HG03565 (cell line): ENCODE results near the gene APC2.

Source experiments
- ATAC-seq: cut with Tn5 transposase; IDR thresholded peaks from one replicate; pipeline ENCODE4 v1.9.1; 2021; ENCODE audit warnings: mild to moderate bottlenecking, moderate library complexity; ENCODE audit not compliant: unreplicated experiment

Gene APC2

DNA sequence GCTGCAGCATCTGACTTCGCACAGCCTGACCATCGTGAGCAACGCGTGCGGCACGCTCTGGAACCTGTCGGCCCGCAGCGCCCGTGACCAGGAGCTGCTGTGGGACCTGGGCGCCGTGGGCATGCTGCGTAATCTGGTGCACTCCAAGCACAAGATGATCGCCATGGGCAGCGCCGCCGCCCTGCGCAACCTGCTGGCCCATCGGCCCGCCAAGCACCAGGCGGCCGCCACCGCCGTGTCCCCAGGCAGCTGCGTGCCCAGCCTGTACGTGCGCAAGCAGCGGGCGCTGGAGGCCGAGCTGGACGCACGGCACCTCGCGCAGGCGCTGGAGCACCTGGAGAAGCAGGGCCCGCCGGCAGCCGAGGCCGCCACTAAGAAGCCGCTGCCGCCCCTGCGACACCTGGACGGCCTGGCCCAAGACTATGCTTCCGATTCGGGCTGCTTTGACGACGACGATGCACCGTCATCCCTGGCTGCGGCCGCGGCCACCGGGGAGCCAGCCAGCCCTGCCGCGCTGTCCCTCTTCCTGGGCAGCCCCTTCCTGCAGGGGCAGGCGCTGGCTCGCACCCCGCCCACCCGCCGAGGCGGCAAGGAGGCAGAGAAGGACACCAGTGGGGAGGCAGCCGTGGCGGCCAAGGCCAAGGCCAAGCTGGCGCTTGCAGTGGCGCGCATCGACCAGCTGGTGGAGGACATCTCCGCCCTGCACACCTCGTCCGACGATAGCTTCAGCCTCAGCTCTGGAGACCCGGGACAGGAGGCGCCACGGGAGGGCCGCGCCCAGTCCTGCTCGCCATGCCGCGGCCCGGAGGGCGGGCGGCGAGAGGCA is 15.5 kb downstream of the APC2 start:
- ATAC-seq, result no peak

- ATAC-seq, result no peak
These were observed 16.1 kb downstream of the APC2 start for GRCh38 chr19:1466018-1466460.

DNA sequence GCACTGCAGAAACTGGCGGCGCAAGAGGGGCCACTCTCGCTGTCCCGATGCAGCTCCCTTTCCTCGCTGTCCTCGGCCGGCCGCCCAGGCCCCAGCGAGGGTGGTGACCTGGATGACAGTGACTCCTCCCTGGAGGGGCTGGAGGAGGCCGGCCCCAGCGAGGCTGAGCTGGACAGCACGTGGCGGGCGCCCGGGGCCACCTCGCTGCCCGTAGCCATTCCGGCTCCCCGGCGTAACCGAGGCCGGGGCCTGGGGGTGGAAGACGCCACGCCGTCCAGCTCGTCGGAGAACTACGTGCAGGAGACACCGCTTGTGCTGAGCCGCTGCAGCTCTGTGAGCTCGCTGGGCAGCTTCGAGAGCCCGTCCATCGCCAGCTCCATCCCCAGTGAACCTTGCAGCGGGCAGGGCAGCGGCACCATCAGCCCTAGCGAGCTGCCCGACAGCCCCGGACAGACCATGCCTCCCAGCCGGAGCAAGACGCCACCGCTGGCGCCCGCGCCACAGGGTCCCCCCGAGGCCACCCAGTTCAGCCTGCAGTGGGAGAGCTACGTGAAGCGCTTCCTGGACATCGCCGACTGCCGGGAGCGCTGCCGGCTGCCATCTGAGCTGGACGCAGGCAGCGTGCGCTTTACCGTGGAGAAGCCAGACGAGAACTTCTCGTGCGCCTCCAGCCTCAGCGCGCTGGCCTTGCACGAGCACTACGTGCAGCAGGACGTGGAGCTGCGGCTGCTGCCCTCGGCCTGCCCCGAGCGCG is 16.7 kb downstream of the APC2 start:
- no peak for ATAC-seq

DNA sequence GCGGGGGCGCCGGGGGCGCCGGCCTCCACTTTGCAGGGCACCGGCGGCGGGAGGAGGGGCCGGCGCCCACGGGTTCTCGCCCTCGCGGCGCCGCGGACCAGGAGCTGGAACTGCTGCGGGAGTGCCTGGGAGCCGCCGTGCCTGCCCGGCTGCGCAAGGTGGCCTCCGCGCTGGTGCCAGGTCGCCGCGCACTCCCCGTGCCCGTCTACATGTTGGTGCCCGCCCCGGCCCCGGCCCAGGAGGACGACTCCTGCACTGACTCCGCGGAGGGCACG is 17.2 kb downstream of the APC2 start:
- ATAC-seq, result no peak

DNA sequence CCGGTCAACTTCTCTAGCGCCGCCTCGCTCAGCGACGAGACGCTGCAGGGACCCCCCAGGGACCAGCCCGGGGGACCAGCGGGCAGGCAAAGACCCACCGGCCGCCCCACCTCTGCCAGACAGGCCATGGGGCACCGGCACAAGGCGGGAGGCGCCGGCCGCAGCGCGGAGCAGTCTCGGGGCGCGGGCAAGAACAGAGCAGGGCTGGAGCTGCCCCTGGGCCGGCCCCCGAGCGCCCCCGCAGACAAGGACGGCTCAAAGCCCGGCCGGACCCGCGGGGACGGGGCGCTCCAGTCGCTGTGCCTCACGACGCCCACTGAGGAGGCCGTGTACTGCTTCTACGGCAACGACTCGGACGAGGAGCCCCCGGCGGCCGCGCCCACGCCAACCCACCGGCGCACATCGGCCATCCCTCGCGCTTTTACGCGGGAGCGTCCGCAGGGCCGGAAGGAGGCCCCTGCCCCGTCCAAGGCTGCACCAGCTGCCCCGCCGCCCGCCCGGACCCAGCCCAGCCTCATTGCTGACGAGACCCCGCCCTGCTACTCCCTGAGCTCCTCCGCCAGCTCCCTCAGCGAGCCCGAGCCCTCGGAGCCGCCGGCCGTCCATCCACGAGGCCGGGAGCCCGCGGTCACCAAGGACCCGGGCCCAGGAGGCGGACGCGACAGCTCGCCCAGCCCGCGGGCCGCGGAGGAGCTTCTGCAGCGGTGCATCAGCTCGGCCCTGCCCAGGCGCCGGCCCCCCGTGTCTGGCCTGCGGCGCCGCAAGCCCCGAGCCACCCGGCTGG is 17.8 kb downstream of the APC2 start:
- no peak for ATAC-seq

GRCh38 chr19:1468274-1468820 is 18.4 kb downstream of the APC2 start:
- no peak for ATAC-seq

DNA sequence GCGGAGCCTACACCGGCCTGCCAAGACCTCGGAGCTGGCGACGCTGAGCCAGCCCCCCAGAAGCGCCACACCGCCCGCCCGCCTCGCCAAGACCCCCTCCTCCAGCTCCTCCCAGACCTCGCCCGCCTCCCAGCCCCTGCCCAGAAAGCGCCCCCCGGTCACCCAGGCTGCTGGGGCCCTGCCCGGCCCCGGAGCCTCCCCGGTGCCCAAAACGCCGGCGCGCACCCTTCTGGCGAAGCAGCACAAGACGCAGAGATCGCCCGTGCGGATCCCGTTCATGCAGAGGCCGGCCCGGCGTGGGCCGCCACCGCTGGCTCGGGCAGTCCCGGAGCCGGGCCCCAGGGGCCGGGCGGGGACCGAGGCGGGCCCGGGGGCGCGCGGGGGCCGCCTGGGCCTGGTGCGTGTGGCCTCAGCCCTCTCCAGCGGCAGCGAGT is 18.9 kb downstream of the APC2 start:
- no peak for ATAC-seq

DNA sequence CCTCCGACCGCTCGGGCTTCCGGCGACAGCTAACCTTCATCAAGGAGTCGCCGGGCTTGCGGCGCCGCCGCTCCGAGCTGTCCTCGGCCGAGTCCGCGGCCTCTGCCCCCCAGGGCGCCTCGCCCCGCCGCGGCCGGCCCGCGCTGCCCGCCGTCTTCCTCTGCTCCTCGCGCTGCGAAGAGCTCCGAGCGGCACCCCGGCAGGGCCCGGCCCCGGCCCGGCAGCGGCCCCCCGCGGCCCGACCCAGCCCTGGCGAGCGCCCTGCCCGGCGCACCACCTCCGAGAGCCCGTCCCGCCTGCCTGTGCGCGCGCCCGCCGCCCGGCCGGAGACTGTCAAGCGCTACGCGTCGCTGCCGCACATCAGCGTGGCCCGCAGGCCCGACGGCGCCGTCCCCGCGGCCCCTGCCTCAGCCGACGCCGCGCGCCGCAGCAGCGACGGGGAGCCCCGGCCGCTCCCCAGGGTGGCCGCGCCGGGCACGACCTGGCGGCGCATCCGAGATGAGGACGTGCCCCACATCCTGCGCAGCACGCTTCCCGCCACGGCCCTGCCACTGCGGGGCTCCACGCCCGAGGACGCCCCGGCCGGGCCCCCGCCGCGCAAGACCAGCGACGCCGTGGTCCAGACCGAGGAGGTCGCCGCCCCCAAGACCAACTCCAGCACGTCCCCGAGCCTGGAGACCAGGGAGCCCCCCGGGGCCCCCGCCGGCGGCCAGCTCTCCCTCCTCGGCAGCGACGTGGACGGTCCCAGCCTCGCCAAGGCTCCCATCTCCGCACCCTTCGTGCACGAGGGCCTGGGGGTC is 19.5 kb downstream of the APC2 start:
- no peak for ATAC-seq

GRCh38 chr19:1470055-1470304 is 20.1 kb downstream of the APC2 start:
- ATAC-seq, result no peak

DNA sequence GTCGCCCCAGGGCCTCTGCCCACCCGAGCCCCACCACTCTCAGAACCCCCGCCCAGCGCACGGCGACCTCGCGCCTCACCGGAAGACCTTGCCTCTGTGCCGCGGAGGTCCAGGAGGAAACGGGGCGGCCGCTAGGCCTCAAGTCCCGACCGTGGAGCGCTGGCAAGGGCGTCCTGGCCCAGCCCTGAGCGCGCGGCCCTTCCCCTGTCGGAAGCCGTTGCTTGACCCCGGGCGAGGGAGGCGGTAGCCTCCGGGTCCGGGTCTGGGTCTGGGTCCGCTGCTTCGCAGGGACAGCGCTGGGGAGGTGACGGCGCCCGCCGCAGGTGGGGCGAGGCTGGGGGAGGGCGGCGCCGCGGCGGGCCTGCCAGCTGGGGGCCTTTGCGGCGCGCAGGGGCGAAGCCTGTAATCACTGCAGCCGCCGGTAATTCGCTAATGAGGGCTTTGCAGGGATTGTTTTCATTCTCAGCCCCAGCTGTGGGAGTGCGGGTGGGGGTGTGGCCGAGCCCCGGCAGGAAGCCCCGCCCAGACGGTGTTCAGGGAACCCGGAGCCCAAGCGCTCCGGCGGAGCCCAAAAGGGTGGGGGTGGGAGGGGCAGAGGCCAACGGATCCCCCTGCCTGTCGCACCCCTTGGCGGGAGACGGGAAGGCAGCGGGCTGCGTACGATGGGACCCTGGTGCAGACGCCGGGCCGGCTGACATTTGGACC is 20.5 kb downstream of the APC2 start:
- no peak for ATAC-seq

DNA sequence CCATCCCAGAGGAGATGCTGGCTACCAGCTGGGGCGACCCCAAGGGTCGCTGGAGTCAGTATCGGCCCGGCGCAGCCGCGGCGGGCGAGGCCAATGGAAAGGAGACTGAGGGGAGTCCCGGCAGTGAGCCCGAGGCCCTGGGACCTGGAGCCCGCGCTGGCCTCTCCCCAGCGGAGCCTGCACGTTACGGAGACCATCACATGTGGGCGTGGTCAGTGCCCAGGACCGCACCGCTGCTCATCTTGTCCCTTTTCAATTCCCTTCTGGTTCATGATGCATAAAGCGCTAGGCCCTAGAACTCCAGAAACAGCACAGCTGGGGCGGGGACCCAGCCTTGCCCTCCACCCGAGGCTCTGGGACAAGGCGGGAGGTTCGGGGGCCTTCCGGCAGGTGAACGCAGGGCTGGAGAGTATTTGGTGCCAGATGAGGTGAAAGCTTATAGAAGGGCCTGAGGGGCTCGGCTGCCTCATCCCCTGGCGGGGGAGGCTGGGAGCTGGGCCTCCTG is 21.1 kb downstream of the APC2 start:
- ATAC-seq, result no peak

DNA sequence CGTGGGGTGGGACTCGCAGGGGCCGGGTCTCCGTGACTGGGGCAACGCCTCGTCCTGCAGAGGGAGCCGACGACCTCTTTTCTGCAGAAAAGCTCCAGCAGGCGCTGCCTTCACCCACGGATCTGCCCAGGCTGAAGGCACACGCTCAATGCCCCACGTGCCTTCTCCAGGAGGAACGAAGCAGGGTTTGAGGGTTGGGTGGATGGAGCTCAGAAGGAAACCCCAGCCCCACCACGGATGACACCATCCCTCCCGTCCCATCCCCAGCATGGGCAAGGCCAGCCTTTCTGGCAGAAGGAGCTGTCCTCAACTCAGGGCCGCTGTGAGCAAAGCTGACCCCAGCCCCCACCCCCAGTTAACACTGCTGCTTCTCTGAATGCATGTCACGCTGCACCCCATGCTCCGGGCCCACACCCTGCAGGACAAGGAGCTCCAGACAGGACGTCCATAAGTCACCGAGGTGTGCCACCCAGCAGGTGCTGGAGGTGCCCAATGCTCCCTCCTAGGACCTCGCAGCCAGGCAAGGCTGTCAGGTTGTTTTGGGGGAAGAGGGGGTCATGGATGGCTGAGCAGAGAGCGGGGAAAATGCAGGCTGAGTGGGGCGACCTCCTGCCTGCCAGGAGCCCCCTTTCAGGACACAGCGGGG is 21.7 kb downstream of the APC2 start:
- no peak for ATAC-seq

- no peak for ATAC-seq
These were observed 22.5 kb downstream of the APC2 start for GRCh38 chr19:1472231-1473084.

- ATAC-seq, result no peak
These were observed 23.3 kb downstream of the APC2 start for GRCh38 chr19:1473085-1473851.

- no peak for ATAC-seq
These were observed 24.3 kb downstream of the APC2 start for GRCh38 chr19:1474011-1474764.

DNA sequence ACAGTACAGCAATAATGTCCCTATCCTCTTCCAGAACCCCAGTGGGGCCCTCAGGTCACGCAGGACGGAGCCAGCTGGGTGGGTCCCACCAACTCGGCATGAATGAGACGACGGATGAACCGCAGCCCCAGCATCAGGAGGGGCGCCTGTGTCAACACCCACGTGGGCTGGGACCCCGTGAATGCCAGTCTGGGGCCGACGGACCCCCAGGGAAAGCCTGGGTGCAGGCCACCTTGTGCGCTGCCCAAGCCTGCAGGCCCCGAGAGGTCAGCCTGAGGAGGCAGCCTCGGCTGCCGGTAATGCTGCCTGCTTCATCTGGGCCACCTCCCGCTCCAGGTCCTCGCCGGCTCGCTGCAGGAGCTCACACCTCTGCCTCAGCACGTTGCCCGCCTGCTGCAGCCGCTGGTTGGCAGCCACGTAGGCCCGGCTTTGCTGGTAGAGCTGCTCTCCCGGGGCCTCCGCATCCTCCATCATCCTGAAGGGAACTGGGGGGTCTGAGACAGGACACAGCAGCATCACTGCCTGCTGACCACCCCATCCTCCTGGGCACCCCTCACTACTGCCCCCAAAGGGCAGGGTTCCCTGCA is 24.9 kb downstream of the APC2 start:
- ATAC-seq, result no peak
